HK-2 (cell line): ENCODE data around the gene SCRN2.

ENCODE experiments used
- DNase-seq: peaks from one replicate; pipeline ENCODE4 v3.0.0-alpha.2; 2018; ENCODE audit not compliant: unreplicated experiment

SCRN2 gene

DNA sequence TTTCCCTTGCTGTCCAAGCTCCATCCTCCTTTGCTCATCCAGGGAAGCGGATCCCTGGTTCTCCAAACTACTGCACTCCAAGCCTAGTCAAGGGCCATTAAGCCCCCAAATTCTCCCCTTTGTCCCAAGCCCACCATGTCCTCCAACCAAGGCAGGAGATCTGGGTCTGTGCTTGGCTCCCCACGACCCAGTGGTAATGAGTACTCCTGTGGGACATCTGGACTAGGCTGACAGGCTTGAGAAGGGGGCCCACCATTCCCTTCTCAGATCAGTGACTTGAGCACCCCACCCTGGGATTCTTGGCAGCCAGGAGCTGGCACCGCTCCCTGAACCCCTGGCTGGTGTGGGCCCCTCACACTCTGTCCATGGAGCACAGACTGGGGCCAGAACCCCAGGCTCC, 36.6 kb downstream of the SCRN2 start:
- DNase-seq = no peak

DNA sequence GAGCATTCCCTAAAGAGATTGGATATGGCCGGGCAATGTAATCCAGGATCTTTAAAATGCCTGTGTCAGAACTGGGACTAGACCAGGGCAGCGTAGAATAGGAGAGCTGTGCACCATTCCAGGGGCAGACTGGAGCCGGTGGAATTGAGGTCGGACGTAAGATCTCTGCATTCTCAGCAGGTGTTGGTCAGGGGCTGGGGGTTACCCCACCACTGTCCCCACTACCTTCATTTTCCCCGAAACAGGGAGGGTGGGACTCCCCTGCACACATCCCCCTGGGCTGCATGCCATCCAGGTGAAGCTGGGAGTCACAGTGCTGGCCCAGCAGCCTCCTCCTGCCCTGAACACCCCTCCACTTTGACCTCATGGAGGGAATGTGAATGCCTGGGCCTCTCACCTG, 37.3 kb downstream of the SCRN2 start:
- DNase-seq = no peak

DNA sequence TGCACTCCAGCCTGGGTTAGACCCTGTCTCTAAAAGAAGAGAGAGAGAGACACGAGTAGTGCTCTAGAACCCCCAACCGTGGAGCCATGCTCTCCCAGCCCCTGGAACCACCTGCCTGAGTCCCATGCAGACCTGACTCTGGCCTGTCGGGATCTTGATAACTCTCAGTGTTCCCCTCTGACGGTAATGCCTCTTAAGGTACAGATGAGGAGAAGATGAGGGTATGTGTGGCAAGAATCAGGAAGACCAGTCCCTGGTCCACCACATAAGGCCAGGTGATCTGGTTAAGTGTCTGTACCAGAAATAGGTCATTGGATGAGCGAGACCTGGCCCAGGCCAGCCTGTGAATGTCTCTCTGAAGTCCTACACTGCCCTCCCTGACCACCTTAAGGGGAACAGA, 37.9 kb downstream of the SCRN2 start:
- DNase-seq = no peak

DNA sequence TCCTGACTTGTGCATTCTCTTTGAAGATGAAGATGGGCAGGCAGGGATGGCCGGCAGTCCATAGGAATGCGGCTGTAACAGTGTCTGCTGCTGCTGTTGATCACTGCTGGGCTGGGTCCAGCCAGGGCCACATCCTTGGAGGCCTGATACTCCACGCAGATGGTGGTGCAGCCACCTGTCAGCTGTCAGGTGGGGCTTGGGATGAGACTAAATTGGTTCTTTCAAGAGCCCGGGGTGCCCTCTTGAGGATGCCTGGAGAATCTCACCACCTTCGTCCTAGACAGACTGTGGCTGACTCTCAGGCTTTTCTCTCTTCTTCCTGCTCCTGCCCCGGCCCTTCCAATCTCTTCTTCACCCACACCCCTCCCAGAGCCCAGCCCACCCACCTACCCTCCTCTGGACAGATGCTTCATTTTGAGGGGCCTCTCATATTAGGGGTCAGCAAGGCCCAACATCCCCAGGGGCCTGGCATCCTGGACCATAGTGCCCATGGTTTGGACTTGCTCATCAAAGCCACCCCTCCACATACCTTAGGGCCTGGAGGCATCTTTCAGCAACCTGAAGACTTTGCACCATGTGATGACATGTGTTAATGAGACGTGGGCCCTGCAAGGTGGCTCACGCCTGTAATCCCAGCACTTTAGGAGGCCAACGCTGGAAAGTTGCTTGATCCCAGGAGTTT, 38.6 kb downstream of the SCRN2 start:
- DNase-seq = peak; percentile 41

DNA sequence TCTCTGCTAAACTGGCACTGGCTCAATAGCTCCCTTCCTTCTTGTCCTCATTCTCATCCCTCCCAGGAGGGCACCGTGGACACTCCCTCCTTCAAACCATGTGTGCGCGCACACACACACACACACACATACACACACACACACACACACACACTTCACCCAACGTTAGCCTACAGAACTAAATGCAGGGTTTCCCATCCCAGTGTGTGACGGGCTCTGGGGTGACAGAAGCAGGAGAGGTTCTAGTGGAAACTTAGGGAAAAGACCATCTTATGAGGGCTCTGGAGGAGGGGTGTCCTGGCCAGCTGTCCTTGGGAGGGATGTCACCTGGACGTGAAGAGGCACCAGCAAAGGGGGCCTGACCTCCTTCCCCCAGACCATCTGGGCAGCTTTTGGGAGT, 39.2 kb downstream of the SCRN2 start:
- no peak for DNase-seq

DNA sequence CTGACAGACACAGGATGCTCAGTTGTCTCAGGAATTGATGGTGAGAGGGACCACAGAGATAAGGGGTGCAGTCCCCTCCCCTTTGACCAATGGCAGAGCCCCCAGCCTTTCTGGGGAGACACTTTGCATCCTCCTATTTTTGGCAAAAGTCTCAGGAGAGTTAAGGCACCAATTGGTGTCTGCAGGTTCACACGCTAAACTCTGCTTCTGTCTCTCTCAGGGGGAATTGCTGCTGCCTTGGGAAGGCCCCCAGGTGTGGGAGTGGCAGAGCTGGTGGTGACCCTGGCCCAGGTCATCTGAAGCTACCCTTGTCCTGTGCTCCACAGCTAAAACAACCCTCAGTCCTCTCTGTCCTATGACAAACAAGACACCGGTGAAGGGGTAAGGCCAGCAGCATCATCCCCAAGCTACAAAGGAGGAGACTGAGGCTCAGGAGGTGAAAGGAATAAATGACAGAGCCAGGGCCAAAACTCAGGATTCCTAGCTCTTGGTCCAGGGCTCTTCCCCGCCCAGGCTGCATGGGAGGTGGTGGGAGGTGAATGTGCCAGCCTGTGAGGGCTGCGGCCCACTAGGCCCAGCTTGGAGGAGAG, 39.8 kb downstream of the SCRN2 start:
- DNase-seq = no peak

DNA sequence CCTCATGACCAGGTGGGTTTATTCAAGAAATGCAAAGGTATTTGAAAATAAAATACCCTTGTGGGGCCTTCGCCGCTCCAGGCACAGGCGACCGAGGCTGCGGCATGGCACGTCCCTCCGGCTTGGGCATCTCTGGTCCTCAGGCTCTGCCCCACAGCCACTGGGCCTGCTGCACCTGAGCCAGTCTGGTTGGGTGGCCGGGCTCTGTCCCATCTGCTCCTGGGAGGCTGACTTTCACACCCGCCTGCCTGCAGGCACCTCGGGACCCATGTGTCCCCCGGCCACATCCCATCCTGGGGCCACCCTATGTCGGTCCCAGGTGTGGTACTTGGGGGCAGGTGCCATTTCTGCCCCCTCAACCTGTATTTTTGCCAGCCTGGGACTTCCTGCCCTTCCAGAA, 40.4 kb downstream of the SCRN2 start:
- no peak for DNase-seq

DNA sequence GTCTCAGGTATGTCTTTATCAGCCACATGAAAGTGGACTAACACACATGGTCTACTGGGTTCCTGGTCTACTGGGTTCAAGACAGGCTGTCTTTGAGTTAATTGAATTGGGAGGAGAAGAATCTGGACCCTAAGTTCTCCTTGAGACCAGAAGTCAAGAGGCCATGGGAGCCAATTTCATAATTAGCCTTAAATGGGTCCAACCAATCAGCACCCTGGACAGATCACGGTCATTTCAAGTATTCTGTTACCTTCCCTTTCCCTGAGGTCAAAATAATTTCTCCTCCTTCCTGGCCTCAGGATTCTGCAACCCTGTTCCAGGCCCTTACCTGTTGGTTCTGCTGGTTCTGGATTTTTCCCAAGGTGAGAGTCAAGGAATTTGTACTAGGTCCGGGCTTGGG, 43.3 kb downstream of the SCRN2 start:
- no peak for DNase-seq

DNA sequence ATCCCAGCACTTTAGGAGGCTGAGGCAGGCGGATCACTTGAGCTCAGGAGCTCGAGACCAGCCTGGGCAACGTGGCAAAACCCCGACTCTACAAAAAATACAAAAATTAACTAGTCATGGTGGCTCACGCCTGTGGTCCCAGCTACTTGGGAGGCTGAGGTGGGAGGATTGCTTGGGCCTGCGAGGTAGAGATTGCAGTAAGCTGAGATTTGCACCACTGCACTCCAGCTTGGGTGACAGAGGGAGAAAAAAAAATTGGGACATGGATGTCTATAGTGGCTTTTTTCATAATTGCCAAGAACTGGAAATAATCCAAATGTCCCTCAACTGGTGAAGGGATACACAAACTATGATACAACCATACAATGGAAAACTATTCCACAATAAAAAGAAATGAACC, 48.1 kb downstream of the SCRN2 start:
- no peak for DNase-seq

DNA sequence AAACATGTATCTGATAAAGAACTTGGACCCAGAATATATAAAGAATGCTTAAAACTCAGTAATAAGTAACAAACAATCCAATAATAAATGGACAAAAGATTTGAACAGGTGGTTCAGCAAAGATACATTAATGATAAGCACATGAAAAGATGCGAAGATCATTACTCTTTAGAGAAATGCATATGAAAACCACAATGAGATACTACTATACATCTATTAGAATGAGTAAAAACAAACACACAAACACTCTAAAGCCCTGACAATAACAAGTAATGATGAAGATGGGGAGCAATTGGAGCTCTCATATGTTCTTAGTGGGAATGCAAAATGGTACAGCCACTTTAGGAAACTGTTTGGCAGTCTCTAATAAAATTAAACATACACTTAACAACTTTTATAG, 48.6 kb downstream of the SCRN2 start:
- DNase-seq = no peak

DNA sequence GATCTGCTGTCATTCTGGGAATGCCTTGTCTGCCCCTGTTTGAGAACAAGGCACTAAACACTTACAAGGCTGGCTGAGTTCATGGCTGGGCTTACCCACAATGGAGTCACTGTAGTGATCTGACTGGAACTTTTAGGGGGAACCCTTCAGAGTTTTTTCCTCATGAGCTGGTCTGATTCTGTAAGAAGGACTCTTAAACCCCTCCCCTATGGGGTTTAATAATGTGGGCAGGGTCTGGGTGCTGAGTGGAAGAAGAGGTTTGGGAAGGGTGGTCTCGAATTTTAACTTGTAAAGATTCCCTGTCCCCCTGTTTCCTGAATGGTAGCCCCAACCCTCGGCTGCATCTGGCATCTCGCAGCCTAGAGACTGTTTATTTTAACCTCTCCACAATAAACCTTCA, 50.0 kb downstream of the SCRN2 start:
- no peak for DNase-seq

DNA sequence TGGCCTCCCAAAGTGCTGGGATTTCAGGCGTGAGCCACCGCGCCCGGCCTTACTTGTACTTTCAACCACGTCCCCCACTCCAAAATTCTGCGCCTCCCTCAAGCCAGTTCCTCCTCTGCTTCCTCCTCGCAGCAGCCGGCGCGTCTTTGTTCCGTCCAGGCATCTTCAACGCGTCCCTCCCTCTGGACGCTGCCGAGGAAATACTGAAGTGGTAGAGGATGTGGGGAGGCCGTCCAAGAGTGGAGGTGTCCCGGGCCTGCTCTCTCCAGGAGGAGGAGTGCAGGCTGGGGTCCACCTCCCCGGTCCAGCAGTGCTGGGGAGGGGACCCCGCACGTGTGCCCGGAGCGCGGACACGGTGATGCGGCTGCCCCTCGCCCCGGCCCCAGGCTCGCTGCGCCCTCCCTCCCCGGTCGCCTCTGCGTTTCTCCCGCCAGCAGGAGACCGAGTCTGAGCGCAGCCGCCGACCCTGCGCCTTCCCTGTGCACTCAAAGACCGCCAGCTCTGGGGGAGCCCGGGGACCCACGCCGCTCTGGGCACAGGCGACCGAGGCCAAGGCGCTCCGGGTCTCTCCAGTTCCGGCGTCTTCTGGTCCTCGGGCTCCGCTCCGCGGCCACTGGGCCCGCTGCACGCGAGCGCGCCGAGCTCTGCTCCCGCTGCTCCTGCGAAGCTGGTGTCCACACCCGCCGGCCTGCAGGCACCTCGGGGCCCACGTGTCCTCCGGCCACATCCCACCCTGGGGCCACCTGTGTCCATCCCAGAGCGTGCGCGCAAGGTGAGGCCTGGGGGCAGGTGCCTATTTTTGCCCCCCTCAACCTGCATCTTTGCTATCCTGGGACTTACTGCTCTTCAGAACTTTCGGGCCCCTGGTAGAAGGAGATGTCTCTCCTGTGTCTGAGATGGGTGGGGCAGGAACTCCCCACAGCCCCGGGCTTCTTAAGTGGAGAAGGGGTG, 51.2 kb downstream of the SCRN2 start:
- DNase-seq = peak; percentile 61
